GM18499 (cell line): ENCODE results near the gene CAMTA1.

Source experiments
- ATAC-seq: cut with Tn5 transposase; IDR thresholded peaks from one replicate; pipeline ENCODE4 v1.9.1; 2021; ENCODE audit warnings: moderate number of reproducible peaks; ENCODE audit not compliant: insufficient read depth, unreplicated experiment

Gene CAMTA1

DNA sequence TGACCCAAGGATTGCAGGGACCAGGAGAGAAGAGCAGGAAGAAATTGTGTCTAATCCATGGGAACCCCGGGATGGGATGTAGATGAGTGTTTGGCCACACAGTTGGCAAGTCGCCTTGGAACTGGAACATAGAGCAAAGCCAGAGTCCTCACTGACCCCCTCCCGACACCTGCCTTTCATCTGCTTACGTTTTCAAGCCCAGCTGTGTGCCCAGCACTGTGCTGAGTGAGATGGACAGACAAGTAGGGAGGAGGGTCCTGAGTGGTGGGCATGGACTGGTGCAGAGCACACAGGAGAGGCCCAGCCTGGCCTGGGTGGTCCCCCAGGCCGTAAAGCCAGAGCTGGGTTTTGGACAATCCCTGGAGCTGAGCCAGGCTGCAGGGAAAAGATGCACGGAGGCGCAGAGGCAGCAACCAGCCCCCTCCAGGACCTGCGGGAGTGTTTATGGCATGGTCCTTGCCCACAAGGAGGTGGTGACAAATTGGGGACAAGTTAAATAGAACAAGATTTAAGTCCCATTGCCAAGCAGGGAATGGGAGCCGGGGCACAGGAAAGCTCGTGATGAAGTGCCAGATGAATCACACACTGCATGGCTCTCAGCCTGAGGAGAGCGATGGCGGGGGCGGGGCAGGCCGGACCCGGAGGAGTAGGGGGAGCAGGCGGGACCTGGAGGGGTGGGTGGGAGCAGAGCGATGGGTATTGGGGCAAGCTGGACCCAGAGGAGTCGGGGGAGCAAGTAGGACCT lies 828.0 kb downstream of the CAMTA1 start:
- ATAC-seq, result no peak

DNA sequence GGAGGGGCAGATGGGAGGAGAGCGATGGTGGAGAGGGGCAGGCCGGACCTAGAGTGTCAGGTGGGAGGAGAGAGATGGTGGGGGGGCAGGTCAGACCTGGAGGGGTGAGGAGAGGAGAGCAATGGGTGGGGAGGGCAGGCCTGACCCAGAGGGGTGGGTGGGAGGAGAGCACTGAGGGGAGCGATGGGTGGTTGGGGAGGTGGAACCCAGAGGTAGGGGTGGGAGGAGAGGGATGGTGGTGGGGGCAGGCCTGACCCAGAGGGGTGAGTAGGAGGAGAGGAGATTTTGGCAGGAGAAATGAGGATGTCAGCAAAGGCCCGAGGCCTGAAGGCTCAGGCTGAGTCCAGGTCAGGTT lies 828.6 kb downstream of the CAMTA1 start:
- ATAC-seq, result no peak

DNA sequence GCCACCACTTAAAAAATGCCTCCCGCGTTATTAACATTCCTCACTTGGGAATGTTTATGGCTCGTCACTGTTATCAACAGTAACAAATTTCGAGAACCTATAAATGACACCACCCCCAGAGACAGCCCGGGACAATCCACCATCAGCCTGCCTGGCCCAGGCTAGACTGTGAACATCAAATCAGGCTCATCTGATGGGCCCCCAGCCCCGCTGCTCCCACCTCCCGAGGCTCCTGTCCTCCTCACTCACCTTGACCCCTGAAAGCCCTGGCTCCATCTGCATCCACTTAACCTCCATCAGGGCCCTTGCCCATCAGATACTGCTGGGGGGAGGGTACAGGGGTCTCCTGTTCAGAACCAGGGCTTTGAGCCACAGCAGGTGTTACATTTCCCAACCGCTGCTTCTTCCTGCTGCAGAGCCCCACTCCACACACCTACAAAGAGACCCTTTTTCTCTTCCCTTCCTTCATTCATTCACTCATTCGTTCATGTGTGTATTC lies 829.4 kb downstream of the CAMTA1 start:
- ATAC-seq, result no peak

DNA sequence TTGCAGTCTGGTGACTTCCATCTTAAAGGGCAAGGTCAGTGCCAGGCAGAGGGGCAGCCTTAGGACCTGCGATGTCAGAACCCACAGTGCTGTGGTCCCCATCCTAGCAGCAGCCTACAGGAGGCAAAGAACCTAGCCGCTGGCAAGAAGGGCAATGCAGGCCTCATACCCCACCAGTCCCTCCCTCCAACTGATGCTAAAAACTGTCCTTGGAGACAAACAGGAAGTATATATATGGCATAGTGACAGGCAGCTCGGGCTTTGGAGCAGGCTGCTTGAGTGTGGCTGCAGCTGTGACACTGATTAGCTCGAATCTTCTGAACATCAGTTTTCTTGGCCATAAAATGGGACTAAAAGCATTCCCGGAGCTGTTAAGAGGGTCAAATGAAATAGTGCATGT lies 829.9 kb downstream of the CAMTA1 start:
- ATAC-seq, result no peak

DNA sequence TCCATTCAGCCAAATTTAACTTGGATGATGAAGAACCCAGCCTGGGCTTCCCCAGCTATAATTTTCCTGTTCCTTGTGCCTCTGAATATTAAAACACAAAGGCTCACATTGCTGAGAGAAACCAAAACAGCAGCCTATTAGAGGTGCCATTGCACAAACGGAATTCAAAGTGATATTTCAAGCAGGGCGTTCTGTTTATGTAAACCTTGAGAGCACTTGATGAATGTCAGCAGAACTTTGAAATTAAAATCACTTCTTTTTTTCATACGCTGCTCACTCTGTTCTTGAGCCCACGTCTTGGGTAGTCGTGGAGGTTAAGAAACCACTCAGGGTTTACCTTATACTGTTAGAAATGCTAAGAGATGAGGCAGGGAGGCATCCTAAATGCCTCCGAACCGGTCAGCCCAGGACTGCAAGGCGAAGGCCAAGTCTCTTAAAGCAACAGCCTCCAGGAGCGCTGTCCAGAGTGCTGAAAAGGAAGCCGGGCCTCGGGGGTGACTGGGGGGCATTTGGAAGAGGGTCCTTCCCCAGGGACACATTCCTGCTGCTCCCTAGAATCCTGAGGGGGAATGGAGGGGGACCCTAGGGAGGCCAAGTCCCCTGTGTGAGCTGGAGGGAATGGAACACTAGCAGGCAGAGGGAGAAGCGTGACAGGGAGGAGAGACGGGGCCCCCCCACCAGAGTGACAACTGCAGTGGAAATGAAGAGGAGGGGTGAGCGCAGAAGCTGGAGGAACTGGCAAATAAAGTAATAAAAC lies 831.0 kb downstream of the CAMTA1 start:
- no peak for ATAC-seq

DNA sequence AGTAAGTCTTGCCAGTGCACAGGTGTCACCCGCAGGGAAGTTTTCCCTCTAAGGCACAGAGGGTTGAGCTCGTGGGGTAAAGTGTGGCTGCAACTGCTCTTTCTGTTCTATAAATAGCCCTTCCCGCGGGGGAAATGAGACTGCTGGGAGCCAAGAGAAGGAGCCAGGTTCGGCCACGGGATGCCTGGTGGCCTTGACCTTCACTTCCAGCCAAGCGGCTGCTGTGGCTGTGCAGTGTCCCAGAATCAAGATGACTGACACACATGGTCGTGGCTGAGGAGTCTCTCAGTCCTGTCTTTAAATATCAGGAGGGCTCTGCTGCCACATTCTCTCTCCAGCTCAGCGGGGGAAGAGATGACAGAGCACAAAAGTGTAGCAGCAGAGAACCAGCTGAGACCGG lies 831.7 kb downstream of the CAMTA1 start:
- no peak for ATAC-seq

DNA sequence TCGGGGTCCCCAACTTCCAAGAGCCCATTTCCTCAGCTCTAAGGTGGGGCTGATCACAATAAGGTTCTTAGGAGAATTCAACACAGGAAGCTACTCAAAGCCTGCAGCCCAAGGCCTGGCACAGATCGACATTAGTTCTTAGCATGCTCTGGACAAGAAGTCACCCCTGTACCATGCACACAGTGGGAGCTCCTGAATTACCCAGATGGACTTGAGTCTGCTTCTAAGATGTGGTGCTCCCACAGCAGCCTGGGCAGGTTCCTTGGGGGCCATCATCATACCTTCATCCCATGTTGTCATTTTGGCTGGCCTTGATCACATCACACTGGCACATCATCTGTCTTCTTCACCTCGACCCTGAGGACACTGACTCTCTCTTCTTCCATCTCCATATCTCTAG lies 832.6 kb downstream of the CAMTA1 start:
- ATAC-seq, result no peak

DNA sequence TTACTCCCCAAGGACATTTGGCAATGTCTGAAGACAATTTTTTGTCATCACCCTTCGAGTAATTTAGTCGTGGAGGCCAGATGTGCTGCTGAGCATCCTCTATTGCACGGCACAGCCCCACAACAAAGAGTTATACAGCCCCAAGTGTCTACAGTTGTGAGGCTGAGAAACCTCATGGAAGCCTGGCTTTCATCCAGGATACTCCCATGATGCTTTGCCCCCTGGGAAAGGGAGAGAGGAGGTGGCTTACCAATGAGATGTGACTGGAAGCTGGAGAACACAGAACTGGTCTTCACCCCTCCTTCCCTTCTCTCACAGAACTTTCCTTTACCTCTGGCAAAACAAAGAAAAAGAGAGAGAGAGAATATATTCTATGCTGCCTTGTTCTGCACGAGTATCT lies 834.9 kb downstream of the CAMTA1 start:
- no peak for ATAC-seq

DNA sequence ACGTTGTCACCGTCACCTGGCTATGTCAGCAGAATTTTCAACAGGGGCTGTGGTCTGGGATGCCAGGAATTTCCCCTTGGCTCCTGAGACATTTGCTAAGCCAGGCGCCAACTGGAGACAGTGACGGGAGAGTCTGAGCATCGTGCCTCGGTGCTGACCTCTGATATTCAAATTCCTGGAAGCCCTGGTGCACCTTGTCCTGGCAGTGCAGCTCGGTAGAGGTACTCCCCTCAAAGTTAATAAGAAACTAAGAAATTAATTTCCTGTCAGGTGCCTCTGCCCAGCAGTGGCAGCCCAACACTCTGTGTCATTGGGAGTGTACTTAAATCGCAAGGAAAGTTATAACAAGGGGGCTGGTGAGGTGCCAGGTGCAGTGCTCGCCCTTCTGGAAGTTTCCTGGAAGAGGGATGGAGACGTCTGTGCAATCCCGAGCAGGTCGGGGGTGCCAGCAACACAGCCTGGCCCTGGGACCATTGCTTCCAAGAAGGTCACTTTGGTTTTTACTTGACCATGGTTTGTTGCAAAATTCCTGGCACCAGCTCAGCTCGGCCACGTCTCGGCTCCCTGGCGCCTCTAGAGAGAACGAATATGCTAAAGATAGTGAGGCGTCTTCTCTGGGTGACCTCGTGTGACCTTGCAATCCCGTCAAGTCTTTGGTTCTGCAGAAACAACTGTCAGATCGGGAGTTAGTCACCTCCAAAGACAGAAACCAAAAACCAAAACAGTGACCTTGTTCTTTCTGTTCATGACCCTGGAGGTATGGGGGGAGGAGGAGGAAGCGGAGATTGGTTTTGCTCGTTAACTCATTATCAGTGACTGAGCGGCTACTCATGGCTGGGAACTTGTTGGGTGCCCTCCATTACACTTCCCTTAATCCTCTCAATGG lies 836.3 kb downstream of the CAMTA1 start:
- ATAC-seq, result no peak

DNA sequence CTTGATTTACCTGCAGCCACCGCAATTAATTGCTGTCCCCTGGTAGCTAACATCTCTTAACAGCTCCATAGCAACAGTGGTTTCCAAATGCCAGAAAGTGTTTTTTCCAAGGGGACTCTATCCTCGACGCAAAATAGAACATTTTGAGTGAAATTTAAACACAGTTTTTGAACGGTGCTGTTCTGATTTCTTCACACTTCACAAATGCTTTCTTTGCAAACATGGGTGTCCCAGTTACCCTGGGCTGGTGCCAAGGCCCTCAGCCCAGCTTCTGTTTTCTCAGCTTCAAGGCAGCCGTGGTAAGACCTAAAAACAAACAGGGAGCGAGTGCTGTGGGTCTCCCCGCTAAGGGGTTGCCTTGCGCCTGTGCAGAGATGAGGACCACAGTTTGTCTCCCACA lies 838.6 kb downstream of the CAMTA1 start:
- no peak for ATAC-seq

DNA sequence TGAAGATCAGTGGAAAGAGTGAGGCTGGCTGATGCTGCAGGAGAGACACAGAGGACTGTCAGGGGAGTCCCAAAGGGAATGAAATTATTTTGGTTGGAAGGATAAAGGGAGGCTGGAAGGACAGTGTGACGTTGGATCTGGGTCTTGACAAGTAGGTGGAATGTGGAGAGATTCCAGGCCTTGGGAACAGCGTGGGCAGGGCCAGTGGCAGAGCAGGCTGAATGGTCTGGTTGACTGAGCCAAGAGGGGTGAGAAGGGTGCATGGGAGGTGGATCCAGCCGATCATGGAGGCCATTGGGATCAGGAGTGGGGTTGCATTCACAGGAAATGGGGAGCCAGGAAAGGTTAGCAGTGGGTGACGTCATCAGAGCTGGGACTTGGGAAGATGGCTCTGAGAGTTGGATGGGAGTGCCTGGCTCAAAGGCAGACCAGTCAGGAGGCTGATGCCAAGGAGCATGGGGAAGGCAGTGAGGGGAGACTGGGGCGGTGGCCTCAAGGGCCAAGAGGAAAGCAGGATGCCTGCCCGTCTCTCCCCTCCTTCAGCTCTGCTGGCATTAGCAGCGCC lies 839.6 kb downstream of the CAMTA1 start:
- no peak for ATAC-seq

DNA sequence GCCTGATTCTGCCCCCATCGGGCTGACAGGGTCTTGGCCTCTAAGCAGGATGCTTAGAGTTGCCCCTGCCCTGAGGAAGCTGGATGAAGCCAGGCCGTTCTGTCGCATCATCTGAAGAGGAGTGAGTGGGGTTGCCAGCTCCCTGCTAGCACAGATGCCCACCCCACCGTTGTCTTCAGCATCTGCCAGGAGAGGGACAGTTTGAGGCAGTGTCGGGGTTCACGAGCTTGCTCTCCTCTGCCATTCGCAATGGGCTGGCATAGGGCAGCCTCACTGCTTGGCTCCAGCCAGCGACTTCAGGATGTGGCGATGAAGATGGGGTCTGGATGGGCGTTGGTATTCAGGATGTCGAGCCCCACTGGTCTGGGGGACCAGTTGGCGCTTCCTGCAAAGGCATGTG lies 840.1 kb downstream of the CAMTA1 start:
- no peak for ATAC-seq

DNA sequence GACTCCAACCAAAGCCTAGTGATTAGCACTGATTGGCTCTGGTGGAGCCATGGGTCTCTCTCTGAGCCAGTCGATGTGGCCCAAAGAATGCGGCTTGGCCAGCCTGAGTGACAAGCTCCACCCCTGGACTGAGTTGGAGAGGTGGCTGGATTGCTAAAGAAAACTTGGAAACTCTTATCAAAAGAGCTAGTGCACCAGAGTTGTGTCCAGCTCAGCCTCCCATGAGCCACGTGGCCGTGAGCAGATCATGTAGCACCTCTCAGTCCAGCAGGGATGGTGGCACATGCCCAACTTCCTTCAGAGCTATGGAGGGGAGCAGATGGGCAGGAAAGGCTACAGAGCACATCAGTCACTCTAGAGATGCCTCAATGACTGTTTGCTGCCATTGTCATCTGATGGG lies 843.0 kb downstream of the CAMTA1 start:
- no peak for ATAC-seq

DNA sequence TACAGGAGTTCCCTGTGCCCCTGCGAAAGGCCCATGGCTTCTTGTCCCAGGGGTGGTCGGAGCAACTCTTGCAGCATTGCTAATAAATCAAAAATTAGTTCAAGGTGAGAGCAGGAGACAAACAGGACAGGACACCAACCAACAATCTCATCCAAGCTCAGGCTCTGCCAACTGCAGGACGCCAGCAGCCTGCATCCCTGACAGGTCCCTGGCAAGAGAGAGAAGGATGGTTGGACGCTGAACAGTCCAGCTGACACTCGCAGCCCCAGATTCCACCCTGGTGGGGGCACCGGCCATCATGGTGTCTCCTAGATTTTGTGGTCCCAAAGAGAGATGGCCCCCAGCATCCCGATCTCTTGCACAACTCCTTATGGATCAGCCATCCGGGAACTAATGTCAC lies 843.8 kb downstream of the CAMTA1 start:
- ATAC-seq, result no peak

DNA sequence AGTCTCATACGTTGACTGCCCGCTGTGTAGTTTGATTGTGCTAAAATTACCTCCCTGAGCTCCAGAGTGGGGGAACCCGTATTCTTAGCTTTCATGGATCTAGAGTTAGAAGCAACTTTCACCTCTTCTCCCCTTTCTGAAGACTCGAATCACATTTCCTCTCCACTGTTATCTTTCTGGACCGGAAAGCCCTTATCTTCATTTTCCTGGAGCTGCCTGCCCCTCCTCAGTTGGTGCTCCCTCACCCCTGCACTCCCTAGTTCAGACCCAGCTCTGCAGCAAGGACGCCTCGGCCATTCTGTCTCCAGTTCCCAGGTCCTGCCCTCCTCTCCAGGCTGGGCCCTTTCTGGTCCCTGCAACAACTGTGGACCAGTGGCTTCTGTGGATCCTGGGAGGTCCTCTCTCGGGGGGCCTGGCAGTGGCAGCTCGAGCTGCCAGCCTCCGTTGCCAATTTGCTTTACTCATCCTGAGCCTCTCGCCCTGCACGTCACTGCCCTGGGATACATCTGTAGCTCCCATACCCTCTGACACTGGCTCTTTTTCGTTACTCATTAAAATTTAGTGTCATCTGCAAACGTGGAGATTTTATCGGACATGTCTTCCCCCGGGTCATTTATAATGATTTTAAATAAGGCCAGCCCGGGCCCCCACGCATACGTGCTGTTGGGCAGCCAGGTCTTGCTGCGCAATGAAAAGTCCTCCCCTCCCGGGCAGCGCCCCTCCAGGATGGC lies 844.4 kb downstream of the CAMTA1 start:
- ATAC-seq, result no peak

DNA sequence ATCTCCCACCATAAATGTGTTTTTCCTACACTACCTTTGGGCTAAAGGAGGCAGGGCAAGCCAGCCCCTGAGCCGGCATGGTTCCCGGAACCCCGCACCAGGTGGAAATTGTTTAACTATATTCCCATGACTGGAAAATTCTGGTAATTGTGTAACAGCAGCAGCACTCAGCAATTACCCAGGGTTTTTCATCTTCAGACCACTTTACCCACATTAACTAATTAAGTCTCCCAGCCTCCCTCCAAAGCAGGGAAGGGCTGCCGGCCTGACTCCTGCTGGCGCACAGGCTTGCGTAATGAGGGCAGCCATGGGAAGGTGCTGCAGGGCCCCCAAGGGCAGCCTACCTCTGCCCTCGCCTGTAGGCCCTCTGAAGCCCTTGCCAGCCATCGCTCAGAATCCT lies 845.1 kb downstream of the CAMTA1 start:
- no peak for ATAC-seq

DNA sequence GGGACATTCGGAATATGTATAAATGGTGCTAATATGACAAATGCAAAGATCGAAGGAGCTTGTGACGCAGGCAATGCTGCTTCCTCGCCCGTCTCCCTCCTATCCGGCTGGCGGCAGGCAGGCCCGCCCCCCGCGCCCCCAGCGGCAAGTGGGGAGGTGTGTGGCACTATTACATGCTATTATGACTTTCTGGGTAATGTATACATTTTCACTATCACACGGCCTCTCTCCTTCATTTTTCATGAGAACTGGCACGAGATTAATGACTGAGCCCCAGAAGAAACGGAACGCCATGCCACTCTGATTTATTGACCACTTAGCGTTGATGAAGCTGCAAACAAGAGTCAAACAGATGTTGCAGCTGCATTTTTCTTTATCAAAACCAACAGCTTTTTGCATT lies 846.9 kb downstream of the CAMTA1 start:
- ATAC-seq, result no peak

DNA sequence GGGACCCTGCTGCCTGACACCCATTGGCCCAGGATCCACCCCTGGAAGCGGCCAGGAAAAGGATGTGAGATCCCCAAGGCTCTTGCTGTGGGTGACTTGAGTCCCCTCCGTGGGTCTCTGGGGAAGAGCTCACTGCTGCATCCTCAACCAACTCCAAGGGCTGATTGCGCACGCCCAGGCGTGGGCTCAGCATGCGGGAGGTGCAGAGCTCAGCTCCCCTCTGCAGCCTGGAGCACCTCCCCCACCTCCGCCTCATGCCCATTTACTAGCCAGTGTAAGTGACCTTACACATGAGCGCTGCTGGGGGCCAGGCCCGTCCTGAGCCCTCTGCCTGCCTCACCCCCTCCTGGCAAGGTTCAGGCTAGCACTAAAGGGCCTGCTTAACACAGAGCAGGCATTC lies 847.4 kb downstream of the CAMTA1 start:
- ATAC-seq, result no peak

DNA sequence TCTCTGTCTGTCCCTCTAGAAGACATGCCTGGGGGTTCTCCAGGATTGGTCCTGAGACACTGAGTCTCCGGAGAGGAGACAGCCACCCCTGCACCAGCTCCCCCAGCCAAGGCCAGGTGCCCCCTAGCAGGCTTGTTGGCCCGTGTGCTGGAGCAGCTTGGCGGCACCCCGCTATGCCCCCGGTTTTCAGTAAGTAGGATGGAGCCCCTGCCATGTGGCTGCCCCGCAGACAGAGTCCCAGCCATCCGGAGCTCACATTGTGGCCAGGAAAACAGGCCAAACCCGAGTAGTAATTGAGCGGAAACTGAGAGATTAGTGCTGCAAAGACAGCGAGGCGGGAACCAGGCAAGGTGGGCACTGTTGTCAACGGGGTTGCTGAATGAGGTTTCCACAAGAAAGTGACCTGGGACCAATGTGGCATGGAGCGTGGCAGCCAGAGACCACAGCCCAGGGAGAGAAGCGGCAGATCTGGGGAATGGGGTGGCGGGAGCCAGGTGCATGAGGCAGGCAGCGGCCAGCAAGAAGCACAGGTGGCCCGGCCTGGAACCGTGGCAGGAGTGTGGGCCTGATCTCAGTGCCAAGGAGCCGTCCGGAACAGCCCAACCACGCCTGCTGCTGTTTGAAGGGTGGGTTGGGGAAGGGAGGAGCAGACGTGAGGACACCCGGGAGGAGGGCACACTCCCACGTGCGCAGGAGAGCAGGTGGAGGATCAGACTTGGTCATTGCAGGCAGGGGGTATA lies 848.4 kb downstream of the CAMTA1 start:
- ATAC-seq, result no peak
